ENCODE results near the gene SLC30A7.

Gene SLC30A7

DNA sequence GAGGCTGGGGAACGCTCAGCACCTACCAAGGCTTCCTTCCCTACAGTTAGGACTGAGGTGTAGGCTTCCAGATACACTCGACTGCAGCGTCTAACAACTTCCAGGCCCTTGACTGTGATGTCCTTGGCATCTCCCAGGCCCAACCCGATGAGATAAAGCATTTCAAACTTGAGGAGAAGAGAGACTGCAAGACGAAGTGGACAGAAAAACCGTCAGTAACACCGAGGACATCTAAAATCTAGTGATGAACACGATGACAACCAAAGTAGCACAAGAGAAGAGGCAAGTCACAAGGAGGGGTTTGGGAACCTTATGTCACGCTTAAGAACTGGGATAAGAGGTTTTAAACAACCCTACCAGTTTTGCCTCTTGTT lies 129.4 kb downstream of the SLC30A7 start:
- H3K27me3 ChIP-seq (ENCODE audit: control insufficient read depth, insufficient read depth, low read length): no peaks in the 10 kb centered on the region
- H3K9me3 ChIP-seq (ENCODE audit: control insufficient read depth, insufficient read depth, low read length): no peaks in the 10 kb centered on the region
- H3K9ac ChIP-seq (ENCODE audit: low read depth, low read length): peak overlapping the region; percentile 92
- peak overlapping the region; percentile 67 for H3K4me3 ChIP-seq (ENCODE audit: low read depth, low read length)
- no peaks in the 10 kb centered on the region for H3K36me3 ChIP-seq (ENCODE audit: control insufficient read depth, insufficient read depth, low read length)
- H3K4me1 ChIP-seq (ENCODE audit: control insufficient read depth, insufficient read depth, low read length): no peaks in the 10 kb centered on the region

DNA sequence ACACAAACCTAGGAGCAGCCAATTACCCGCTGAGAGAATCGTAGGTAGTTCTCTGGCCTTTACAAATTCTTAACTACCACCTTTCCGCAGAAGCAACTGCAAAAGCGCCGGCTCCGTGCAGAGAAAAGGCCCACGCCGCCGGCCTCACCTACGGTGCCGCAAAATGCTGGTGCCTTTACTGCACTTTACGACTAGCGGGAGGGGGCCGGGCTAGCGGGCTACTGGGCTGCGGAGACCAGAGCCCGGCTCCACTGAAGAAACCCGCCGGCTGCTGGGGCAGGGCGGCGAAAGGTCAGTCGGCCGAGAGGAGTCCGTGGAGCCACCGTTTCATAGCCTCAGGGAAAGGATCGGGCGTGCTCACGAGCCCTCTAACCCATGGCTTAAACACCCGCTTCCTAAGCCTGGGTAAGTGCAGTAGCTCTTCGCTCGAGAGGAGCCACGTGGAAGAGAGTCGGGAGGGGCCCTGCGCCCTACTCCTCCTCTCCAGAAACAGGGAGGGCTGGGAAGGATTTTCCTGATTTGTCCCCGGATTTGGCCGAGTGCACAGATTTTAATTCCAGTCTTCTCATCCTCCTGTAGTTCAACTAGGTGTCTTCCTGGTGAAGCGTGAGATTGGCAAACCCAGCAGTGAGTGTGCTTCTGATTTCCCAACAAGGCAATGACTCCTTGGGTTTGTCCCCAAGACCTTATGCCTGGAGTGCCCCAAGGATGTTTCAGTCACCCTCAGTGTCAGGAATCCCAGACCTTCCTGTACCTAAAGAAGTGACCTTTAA lies 130.0 kb downstream of the SLC30A7 start, which contains the start of gene DPH5:
Gene DPH5, minus strand, starts transcription at position 128 of the 773 bp plus-strand sequence. CDS start 341 bp downstream, outside the sequence.
- Histone ChIP-seq H3K4me1 (ENCODE audit: control insufficient read depth, insufficient read depth, low read length) (no peaks in the 10 kb centered on the region), H3K4me3 (ENCODE audit: low read depth, low read length) (peak within 1 kb of the TSS; percentile 67), H3K9ac (ENCODE audit: low read depth, low read length) (peak within 1 kb of the TSS; percentile 92), H3K27me3 (ENCODE audit: control insufficient read depth, insufficient read depth, low read length) (no peaks in the 10 kb centered on the region), H3K36me3 (ENCODE audit: control insufficient read depth, insufficient read depth, low read length) (no peaks in the 10 kb centered on the region), H3K9me3 (ENCODE audit: control insufficient read depth, insufficient read depth, low read length) (no peaks in the 10 kb centered on the region)

DNA sequence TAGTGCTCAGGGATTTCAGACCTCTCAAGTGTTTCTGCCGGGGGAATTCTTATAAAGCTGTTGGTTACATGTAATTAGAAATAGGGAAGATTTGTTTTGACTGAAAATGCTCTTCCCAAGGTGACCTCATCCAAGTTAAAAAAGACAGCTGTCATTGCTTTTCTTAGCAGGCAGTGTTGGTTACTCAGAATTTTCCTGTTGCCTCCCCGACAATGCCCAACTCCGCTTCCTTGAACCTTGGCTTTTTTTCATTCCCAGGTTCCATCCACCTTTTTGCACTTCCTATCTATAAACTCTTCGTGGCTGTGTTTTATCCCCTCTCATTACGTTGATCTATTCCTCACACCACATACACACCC lies 130.5 kb downstream of the SLC30A7 start:
- Histone ChIP-seq H3K36me3 (ENCODE audit: control insufficient read depth, insufficient read depth, low read length) (no peaks in the 10 kb centered on the region), H3K9me3 (ENCODE audit: control insufficient read depth, insufficient read depth, low read length) (no peaks in the 10 kb centered on the region), H3K4me1 (ENCODE audit: control insufficient read depth, insufficient read depth, low read length) (no peaks in the 10 kb centered on the region), H3K4me3 (ENCODE audit: low read depth, low read length) (peak overlapping the region; percentile 67), H3K9ac (ENCODE audit: low read depth, low read length) (peak overlapping the region; percentile 92), H3K27me3 (ENCODE audit: control insufficient read depth, insufficient read depth, low read length) (no peaks in the 10 kb centered on the region)

DNA sequence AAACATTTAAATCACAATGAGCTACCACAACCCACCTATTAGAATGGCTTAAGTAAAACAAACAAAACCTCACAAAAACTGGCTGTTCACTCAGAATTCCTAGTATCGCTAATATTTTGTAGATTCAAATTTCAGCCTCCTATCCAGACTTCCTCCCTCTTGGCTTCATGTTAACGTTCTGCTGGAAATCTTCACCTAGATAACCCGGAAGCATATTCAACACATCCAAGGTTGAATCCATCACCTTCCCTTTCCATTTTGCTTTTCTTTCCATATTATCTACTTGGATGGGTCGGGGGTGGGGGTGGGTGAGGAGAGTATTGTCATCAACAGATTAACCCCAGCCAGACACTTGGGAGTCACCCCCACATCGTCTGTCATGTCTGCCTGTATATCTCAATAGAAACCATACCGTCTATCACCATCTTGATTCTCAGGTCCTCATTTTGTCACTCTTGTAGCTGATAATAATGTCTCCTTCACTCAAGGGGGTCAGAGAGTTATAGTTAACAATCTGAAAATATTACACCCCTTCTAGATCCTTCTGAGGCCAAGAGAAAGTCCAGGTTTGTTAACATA lies 131.4 kb downstream of the SLC30A7 start:
- Histone ChIP-seq H3K4me3 (ENCODE audit: low read depth, low read length) (peak overlapping the region; percentile 67), H3K9me3 (ENCODE audit: control insufficient read depth, insufficient read depth, low read length) (no peaks in the 10 kb centered on the region), H3K4me1 (ENCODE audit: control insufficient read depth, insufficient read depth, low read length) (no peaks in the 10 kb centered on the region), H3K36me3 (ENCODE audit: control insufficient read depth, insufficient read depth, low read length) (no peaks in the 10 kb centered on the region), H3K27me3 (ENCODE audit: control insufficient read depth, insufficient read depth, low read length) (no peaks in the 10 kb centered on the region), H3K9ac (ENCODE audit: low read depth, low read length) (no peak overlapping the region)

DNA sequence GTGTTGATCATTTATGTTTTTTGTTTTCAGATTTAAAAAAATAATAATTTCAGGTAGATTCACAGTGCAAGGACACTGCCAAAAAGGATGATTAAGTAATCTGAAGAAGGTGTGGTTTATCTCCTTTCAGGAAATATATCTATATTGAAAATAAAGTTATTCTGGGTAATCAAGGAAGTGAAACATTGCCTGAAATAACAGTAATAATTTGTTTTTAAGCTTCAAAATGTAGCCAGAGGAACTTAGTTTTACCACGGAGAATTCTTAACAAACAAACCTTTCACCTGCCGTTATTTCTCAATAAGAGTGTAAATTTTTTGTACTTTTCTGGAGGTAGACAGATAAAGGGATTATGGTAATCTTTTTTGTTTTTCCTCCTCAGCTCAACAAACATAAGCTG lies 132.6 kb downstream of the SLC30A7 start:
- Histone ChIP-seq H3K9me3 (ENCODE audit: control insufficient read depth, insufficient read depth, low read length) (no peaks in the 10 kb centered on the region), H3K27me3 (ENCODE audit: control insufficient read depth, insufficient read depth, low read length) (no peaks in the 10 kb centered on the region), H3K9ac (ENCODE audit: low read depth, low read length) (no peak overlapping the region), H3K4me1 (ENCODE audit: control insufficient read depth, insufficient read depth, low read length) (no peaks in the 10 kb centered on the region), H3K4me3 (ENCODE audit: low read depth, low read length) (no peak overlapping the region), H3K36me3 (ENCODE audit: control insufficient read depth, insufficient read depth, low read length) (no peaks in the 10 kb centered on the region)

DNA sequence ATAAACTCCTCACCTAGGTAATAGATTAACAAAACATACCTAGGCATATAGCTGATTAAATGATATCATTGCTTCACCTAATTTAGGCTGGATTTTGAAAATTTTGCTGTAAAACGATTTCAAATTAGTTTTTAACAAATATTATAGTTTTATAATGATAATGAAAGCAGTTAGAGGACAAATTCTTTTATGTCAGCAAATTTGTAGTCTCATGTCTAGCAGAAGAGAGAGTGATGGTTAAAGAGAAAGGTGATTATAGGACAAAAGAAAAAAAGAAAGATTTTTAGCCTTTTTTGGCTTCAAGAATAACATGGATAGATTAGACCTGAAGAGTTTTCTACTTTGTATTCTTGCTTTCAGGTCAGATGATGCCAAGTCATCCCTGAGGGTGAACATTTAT lies 133.3 kb downstream of the SLC30A7 start:
- Histone ChIP-seq H3K27me3 (ENCODE audit: control insufficient read depth, insufficient read depth, low read length) (no peaks in the 10 kb centered on the region), H3K36me3 (ENCODE audit: control insufficient read depth, insufficient read depth, low read length) (no peaks in the 10 kb centered on the region), H3K9ac (ENCODE audit: low read depth, low read length) (no peak overlapping the region), H3K4me3 (ENCODE audit: low read depth, low read length) (no peak overlapping the region), H3K4me1 (ENCODE audit: control insufficient read depth, insufficient read depth, low read length) (no peaks in the 10 kb centered on the region), H3K9me3 (ENCODE audit: control insufficient read depth, insufficient read depth, low read length) (no peaks in the 10 kb centered on the region)

DNA sequence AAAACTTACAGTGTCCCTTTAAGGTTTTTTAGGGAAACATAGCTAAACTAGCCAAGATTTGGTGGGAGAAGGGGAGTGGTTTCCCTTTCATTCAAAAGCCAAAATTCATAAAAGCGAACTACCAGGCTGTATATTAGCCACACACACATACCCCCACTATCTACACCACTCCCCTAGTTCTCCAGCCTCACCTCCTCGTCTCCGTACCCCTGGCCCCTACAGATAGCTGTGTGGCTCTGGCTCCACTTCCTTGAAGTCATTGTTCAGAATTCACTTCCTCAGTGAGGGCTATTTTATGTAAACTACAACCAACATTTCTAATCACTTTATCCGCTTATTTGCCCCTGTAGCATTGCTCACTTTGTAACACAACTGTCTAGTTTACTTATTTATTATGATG lies 135.0 kb downstream of the SLC30A7 start:
- H3K4me3 ChIP-seq (ENCODE audit: low read depth, low read length): no peak overlapping the region
- H3K36me3 ChIP-seq (ENCODE audit: control insufficient read depth, insufficient read depth, low read length): no peaks in the 10 kb centered on the region
- no peaks in the 10 kb centered on the region for H3K27me3 ChIP-seq (ENCODE audit: control insufficient read depth, insufficient read depth, low read length)
- H3K9ac ChIP-seq (ENCODE audit: low read depth, low read length): no peak overlapping the region
- H3K4me1 ChIP-seq (ENCODE audit: control insufficient read depth, insufficient read depth, low read length): no peaks in the 10 kb centered on the region
- H3K9me3 ChIP-seq (ENCODE audit: control insufficient read depth, insufficient read depth, low read length): no peaks in the 10 kb centered on the region
